ENCODE results near the gene ACAA1.

Gene ACAA1

GRCh38 chr3:38117748-38118420, 19.0 kb downstream of the ACAA1 start:
- no peak for DNase-seq

GRCh38 chr3:38117163-38117716, 19.7 kb downstream of the ACAA1 start:
- DNase-seq, result no peak

- DNase-seq, result no peak
Observed at GRCh38 chr3:38116471-38117162, 20.3 kb downstream of the ACAA1 start.

GRCh38 chr3:38115645-38116427, 21.1 kb downstream of the ACAA1 start:
- no peak for DNase-seq

GRCh38 chr3:38114875-38115644, 21.9 kb downstream of the ACAA1 start:
- no peak for DNase-seq

GRCh38 chr3:38114052-38114874, 22.7 kb downstream of the ACAA1 start:
- no peak for DNase-seq

GRCh38 chr3:38112378-38112761, 24.6 kb downstream of the ACAA1 start:
- DNase-seq, result no peak

- DNase-seq, result no peak
Observed at GRCh38 chr3:38111696-38112377, 25.1 kb downstream of the ACAA1 start.

- DNase-seq, result no peak
Observed at GRCh38 chr3:38111201-38111600, 25.7 kb downstream of the ACAA1 start.

GRCh38 chr3:38110314-38111050, 26.4 kb downstream of the ACAA1 start:
- no peak for DNase-seq

- DNase-seq, result no peak
Observed at GRCh38 chr3:38109580-38110313, 27.2 kb downstream of the ACAA1 start.

- DNase-seq, result no peak
Observed at GRCh38 chr3:38108649-38109579, 28.0 kb downstream of the ACAA1 start.

- DNase-seq, result no peak
Observed at GRCh38 chr3:38107911-38108648, 28.8 kb downstream of the ACAA1 start.

- DNase-seq, result no peak
Observed at GRCh38 chr3:38105525-38105924, 31.4 kb downstream of the ACAA1 start.

GRCh38 chr3:38102444-38102814, 34.5 kb downstream of the ACAA1 start:
- no peak for DNase-seq

GRCh38 chr3:38101811-38102443, 35.0 kb downstream of the ACAA1 start:
- peak; percentile 12 for DNase-seq

- no peak for DNase-seq
Observed at GRCh38 chr3:38100498-38100897, 36.4 kb downstream of the ACAA1 start.

Measured in right forelimb (tissue), 1 donor.